A549 (cell line): ENCODE results near the gene STX8. TPM values are rescaled to one million over a fixed set of nuclear protein-coding genes. Genes with fewer than 3 reads are reported as not detected.
A peak's percentile ranks its signal among the peaks of the same experiment; 100 is the strongest.

Experiments used
- ATAC-seq, 2 experiments: fragments of 200-7000 bp in 1 of 2; fragments of >200 bp in 1 of 2; cut with Nextera tagmentation in 1 of 2; cut with Tn5 transposase in 1 of 2; 3 replicates each; pipeline versions ENCODE4 v1.8.0 to v1.9.1; 2018 to 2020; ENCODE audit warnings: mild to moderate bottlenecking in 1 of 2, moderate library complexity in 1 of 2
- CTCF ChIA-PET: fragments of 300-600 bp; sonication (Branson Sonifier 250); formaldehyde crosslinking; extraction: SDS; loops from one replicate; lab custom pipeline; 2021; ENCODE audit warnings: antibody characterized with exemption, inconsistent platforms; lab: Yijun Ruan, JAX
- POLR2A ChIA-PET: fragments of 350-600 bp; formaldehyde crosslinking; extraction: SDS; loops from one replicate; lab custom pipeline; 2021; ENCODE audit warnings: antibody characterized with exemption, inconsistent platforms; lab: Yijun Ruan, JAX
- DNase-seq, 2 experiments: peaks; one replicate each; pipeline versions ENCODE4 v3.0.0 to v3.0.0-alpha.2; 2011 to 2016; ENCODE audit warnings: low read depth in 1 of 2, low spot score in 1 of 2
- FAIRE-seq: peaks from 2 replicates; lab custom pipeline; 2011; peaks lifted over from hg19 to GRCh38; lab: Jason Lieb, UNC
- H3K27ac ChIP-seq, 2 experiments: fragments of >200 bp; sonication (Bioruptor Twin); formaldehyde crosslinking; 3 replicates each; pipeline ENCODE4 v1.5.1; 2016 to 2017
- H3K4me1 ChIP-seq: fragments of >200 bp; sonication (Bioruptor Twin); formaldehyde crosslinking; 3 replicates; pipeline ENCODE4 v1.6.1; 2016
- H3K4me2 ChIP-seq: fragments of >200 bp; sonication (Bioruptor Twin); formaldehyde crosslinking; 3 replicates; pipeline ENCODE4 v1.6.1; 2016
- H3K4me3 ChIP-seq: fragments of >200 bp; sonication (Bioruptor Twin); formaldehyde crosslinking; 3 replicates; pipeline ENCODE4 v1.5.1; 2016
- H3K9me3 ChIP-seq: fragments of >200 bp; sonication (Bioruptor Twin); formaldehyde crosslinking; 3 replicates; pipeline ENCODE4 v1.6.1; 2016
- ATOH8 ChIP-seq: fragments of 250-450 bp; sonication (Bioruptor Pico); IDR thresholded peaks from 2 replicates; pipeline ENCODE4 v1.5.0; 2020; ENCODE audit warnings: low read depth, mild to moderate bottlenecking, moderate library complexity
- BCL3 ChIP-seq: fragments of >200 bp; sonication (Bioruptor Twin); formaldehyde crosslinking; IDR thresholded peaks from 3 replicates; pipeline ENCODE4 v1.6.1; 2016
- BHLHE40 ChIP-seq: IDR thresholded peaks from 2 replicates; pipeline ENCODE4 v1.6.1; 2012; ENCODE audit warnings: low read depth, low read length, inconsistent platforms
- CBX2 ChIP-seq: fragments of 200-600 bp; sonication (generic); IDR thresholded peaks from 2 replicates; pipeline ENCODE4 v1.6.1; 2016; ENCODE audit warnings: low read depth, mild to moderate bottlenecking, borderline replicate concordance
- CHD2 ChIP-seq: fragments of 150-350 bp; IDR thresholded peaks from 2 replicates; pipeline ENCODE4 v1.6.1; 2014; ENCODE audit warnings: low read length; ENCODE audit not compliant: partially characterized antibody
- E2F6 ChIP-seq: IDR thresholded peaks from 2 replicates; pipeline ENCODE4 v1.6.1; 2012; ENCODE audit warnings: low read depth, borderline replicate concordance
- ELK1 ChIP-seq: fragments of 150-350 bp; IDR thresholded peaks from 2 replicates; pipeline ENCODE4 v1.6.1; 2014; ENCODE audit warnings: low read depth, mild to moderate bottlenecking, low read length
- EP300 ChIP-seq, 2 experiments: fragments of >200 bp; sonication (Bioruptor Twin); formaldehyde crosslinking; IDR thresholded peaks; 2 replicates in 1 of 2; 3 replicates in 1 of 2; pipeline ENCODE4 v1.6.1; 2016 to 2017
- GATA3 ChIP-seq: IDR thresholded peaks from 2 replicates; pipeline ENCODE4 v1.6.1; 2012; ENCODE audit warnings: borderline replicate concordance
- HDAC2 ChIP-seq: fragments of 200-600 bp; sonication (generic); IDR thresholded peaks from 2 replicates; pipeline ENCODE4 v1.6.1; 2016
- HES2 ChIP-seq: fragments of >200 bp; sonication (Bioruptor Twin); formaldehyde crosslinking; IDR thresholded peaks from 2 replicates; pipeline ENCODE4 v1.6.1; 2016
- HEYL ChIP-seq: fragments of 250-450 bp; sonication (Bioruptor Pico); IDR thresholded peaks from 2 replicates; pipeline ENCODE4 v1.8.0; 2021; ENCODE audit warnings: mild to moderate bottlenecking, moderate library complexity
- HMGXB4 ChIP-seq: fragments of 250-450 bp; sonication (Bioruptor Pico); IDR thresholded peaks from 2 replicates; pipeline ENCODE4 v1.5.0; 2021; ENCODE audit warnings: mild to moderate bottlenecking, moderate library complexity, borderline replicate concordance
- JUN ChIP-seq, 2 experiments: fragments of >200 bp; sonication (Bioruptor Twin); formaldehyde crosslinking; IDR thresholded peaks; 2 replicates in 1 of 2; 3 replicates in 1 of 2; pipeline ENCODE4 v1.6.1; 2016 to 2017
- JUNB ChIP-seq: fragments of >200 bp; sonication (Bioruptor Twin); formaldehyde crosslinking; IDR thresholded peaks from 2 replicates; pipeline ENCODE4 v1.6.1; 2016
- MAX ChIP-seq: IDR thresholded peaks from 2 replicates; pipeline ENCODE4 v1.6.1; 2012
- MAZ ChIP-seq: fragments of 150-350 bp; IDR thresholded peaks from 2 replicates; pipeline ENCODE4 v1.6.1; 2014; ENCODE audit warnings: antibody characterized with exemption, low read depth, low read length, borderline replicate concordance
- NFE2L2 ChIP-seq: fragments of 150-350 bp; conservative IDR thresholded peaks from 2 replicates; pipeline ENCODE4 v1.6.1; 2014; ENCODE audit warnings: low read length
- NPAS2 ChIP-seq: fragments of 250-450 bp; sonication (Bioruptor Pico); IDR thresholded peaks from 2 replicates; pipeline ENCODE4 v1.8.0; 2022; ENCODE audit warnings: mild to moderate bottlenecking, moderate library complexity, borderline replicate concordance
- PBX3 ChIP-seq: IDR thresholded peaks from 2 replicates; pipeline ENCODE4 v1.6.1; 2012
- RARB ChIP-seq: fragments of 250-450 bp; sonication (Bioruptor Pico); IDR thresholded peaks from 2 replicates; pipeline ENCODE4 v1.8.0; 2021; ENCODE audit warnings: mild to moderate bottlenecking, moderate library complexity
- RCOR1 ChIP-seq: fragments of 150-350 bp; IDR thresholded peaks from 2 replicates; pipeline ENCODE4 v1.6.1; 2014; ENCODE audit warnings: antibody characterized with exemption, low read length, low read depth
- RNF2 ChIP-seq: fragments of 200-600 bp; sonication (generic); IDR thresholded peaks from 2 replicates; pipeline ENCODE4 v1.6.1; 2016; ENCODE audit warnings: low read depth, mild to moderate bottlenecking, antibody characterized with exemption, moderate library complexity, borderline replicate concordance
- SMC3 ChIP-seq: fragments of >200 bp; sonication (Bioruptor Twin); formaldehyde crosslinking; IDR thresholded peaks from 3 replicates; pipeline ENCODE4 v1.6.1; 2018; ENCODE audit warnings: inconsistent platforms
- TP53 ChIP-seq: fragments of 250-450 bp; sonication (Bioruptor Pico); IDR thresholded peaks from 2 replicates; pipeline ENCODE4 v1.5.0; 2021; ENCODE audit warnings: mild to moderate bottlenecking, moderate library complexity
- USF2 ChIP-seq: fragments of 450-650 bp; IDR thresholded peaks from 2 replicates; pipeline ENCODE4 v1.6.1; 2014; ENCODE audit warnings: antibody characterized with exemption
- WGBS: methylation state at CpG from one replicate; pipeline ENCODE4 v1.1.6; 2017; ENCODE audit errors: missing lambda C conversion rate; 5-methylcytosine and 5-hydroxymethylcytosine counted together
- polyA plus RNA-seq, 4 experiments: library from polyadenylated mRNA; depleted of rRNA in 3 of 4; stranded (reverse); fragments of >200 nt; fragmentation: RNase III in 1 of 4; extraction: RNeasy Plus Mini Kit Qiagen cat#74134 plus additional on column Dnase treatment in 1 of 4; gene quantifications; 2 replicates in 3 of 4; 3 replicates in 1 of 4; pipeline ENCODE4 v1.2.3, GENCODE V29; 2011 to 2017

Gene STX8
- polyA plus RNA-seq, 2 of the 4 experiments (the other 2 are of a cell fraction): 93.6 to 168 TPM

GRCh38 chr17:9363440-9364350 lies 211.9 kb downstream of the STX8 start:
- CTCF ChIA-PET: interaction anchor here (1.1 to 1.5 kb wide), 4 partner anchors 16 to 166 kb away, joined by 3 to 4 read pairs (median 4); no protein-coding TSS in a partner anchor
- Histone ChIP-seq H3K4me1 (peaks cover 68% of the 10 kb centered on the region), H3K9me3 (no peaks in the 10 kb centered on the region)
- POLR2A ChIA-PET: no interaction called here
- peak; percentile 13 for FAIRE-seq
- no peak for TF ChIP-seq HEYL (CRISPR knock-in tag)
- TF ChIP-seq RARB (CRISPR knock-in tag): no peak
- TF ChIP-seq RNF2: no peak
- TF ChIP-seq NFE2L2: no peak
- no peak for TF ChIP-seq MAX
- TF ChIP-seq RCOR1: no peak
- no peak for TF ChIP-seq PBX3
- TF ChIP-seq ATOH8: no peak
- no peak for TF ChIP-seq E2F6
- no peak for TF ChIP-seq USF2
- TF ChIP-seq MAZ: no peak
- no peak for TF ChIP-seq CHD2
- no peak for TF ChIP-seq SMC3
- TF ChIP-seq CBX2: no peak
- TF ChIP-seq EP300 (IDR thresholded peaks at IDR 0.05): no peak
- TF ChIP-seq ELK1: no peak
- no peak for TF ChIP-seq HDAC2
- TF ChIP-seq JUN (IDR thresholded peaks at IDR 0.05): no peak
- TF ChIP-seq, all 56 proteins: peak for 0
- Histone ChIP-seq H3K4me2 (peak overlapping the region; percentile 8; the same call in 1 of the 3 replicates), H3K4me3 (no peak overlapping the region), H3K27ac (peak overlapping the region in 1 of 2 experiments; percentile 42; a peak in 3 of 6 replicates)
- 80% methylated on average over 13 of the region's 13 CpGs for WGBS
- ATAC-seq (no peak), DNase-seq (no peak)

GRCh38 chr17:9361188-9361955 lies 214.2 kb downstream of the STX8 start:
- ATAC-seq: peak; percentile 93 to 97
- H3K4me1 ChIP-seq: peaks cover 54% of the 10 kb centered on the region
- POLR2A ChIA-PET: interaction anchor here (1.0 to 1.3 kb wide), 2 partner anchors 9 to 10 kb away, joined by 3 to 7 read pairs; no protein-coding TSS in a partner anchor
- FAIRE-seq: peak; percentile 97
- CTCF ChIA-PET: interaction anchor here (0.6 to 5.0 kb wide), 8 partner anchors 9 to 1088 kb away, joined by 3 to 28 read pairs (median 3); no protein-coding TSS in a partner anchor
- DNase-seq: peak; percentile 64 to 83
- peak overlapping the region; percentile 67 to 79 for H3K27ac ChIP-seq
- peak overlapping the region; percentile 34 for H3K4me3 ChIP-seq
- 46% methylated on average over 7 of the region's 7 CpGs for WGBS
- no peaks in the 10 kb centered on the region for H3K9me3 ChIP-seq
- peak overlapping the region; percentile 94 for H3K4me2 ChIP-seq
- no peak for TF ChIP-seq TP53 (CRISPR knock-in tag)
- TF ChIP-seq GATA3: peak; percentile 79; the same call in 1 of the 2 replicates
- peak; percentile 70; the same call in 1 of the 3 replicates for TF ChIP-seq BCL3
- peak; percentile 90 for TF ChIP-seq HES2
- peak; percentile 46 for TF ChIP-seq BHLHE40
- TF ChIP-seq NPAS2: peak; percentile 85
- no peak for TF ChIP-seq HMGXB4 (CRISPR knock-in tag)
- TF ChIP-seq JUNB: 0 out of 2 replicates have a peak, but pooled peaks have one; percentile 46
